GM12891 (cell line): Measurements from ENCODE around the gene CNTN2.
A peak's percentile ranks its signal among the peaks of the same experiment; 100 is the strongest.

ENCODE experiments used
- DNase-seq: peaks from one replicate; pipeline ENCODE4 v3.0.0; 2011; ENCODE audit warnings: low spot score; ENCODE audit not compliant: insufficient read length
- FAIRE-seq: peaks from 2 replicates; lab custom pipeline; 2011; peaks lifted over from hg19 to GRCh38; lab: Jason Lieb, UNC
- PAX5 ChIP-seq: IDR thresholded peaks from 2 replicates; pipeline ENCODE4 v1.6.1; 2011; ENCODE audit warnings: low read length, moderate library complexity, mild to moderate bottlenecking; ENCODE audit not compliant: insufficient read depth, severe bottlenecking
- POLR2A ChIP-seq: IDR thresholded peaks from 2 replicates; pipeline ENCODE4 v1.6.1; 2011; ENCODE audit warnings: low read depth, low read length, control low read depth
- POLR2AphosphoS5 ChIP-seq: IDR thresholded peaks from 2 replicates; pipeline ENCODE4 v1.6.1; 2011; ENCODE audit warnings: low read depth, low read length, control low read depth
- POU2F2 ChIP-seq: IDR thresholded peaks from 2 replicates; pipeline ENCODE4 v1.6.1; 2011; ENCODE audit warnings: low read depth, mild to moderate bottlenecking, control low read depth, low read length, moderate library complexity
- SPI1 ChIP-seq: IDR thresholded peaks from 2 replicates; pipeline ENCODE4 v1.6.1; 2011; ENCODE audit warnings: low read depth, low read length, control low read depth
- TAF1 ChIP-seq: IDR thresholded peaks from 2 replicates; pipeline ENCODE4 v1.6.1; 2011; ENCODE audit warnings: low read depth, low read length, control low read depth

The CNTN2 gene

DNA sequence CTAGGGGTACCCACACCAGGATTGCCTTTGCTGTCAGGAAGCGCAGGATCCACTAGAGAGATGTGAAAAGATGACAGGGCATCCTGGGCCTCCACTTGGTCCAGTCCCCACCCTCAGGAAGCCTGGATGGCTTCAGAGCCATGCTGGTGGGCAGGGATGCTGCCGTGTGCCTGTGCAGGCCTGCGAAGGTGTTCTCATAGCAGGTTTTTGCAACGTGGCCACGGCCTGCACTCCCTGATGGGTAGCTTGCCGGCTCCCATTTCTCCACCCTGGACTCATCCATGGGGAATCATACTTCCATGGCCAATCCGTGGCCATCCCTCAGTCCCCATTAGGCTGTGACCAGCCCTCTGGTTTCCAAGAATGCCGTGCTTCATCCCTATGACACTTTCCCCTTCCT, 34.1 kb upstream of the CNTN2 start:
- no peak for TF ChIP-seq SPI1
- no peak for TF ChIP-seq POU2F2
- FAIRE-seq: no peak
- no peak for DNase-seq

DNA sequence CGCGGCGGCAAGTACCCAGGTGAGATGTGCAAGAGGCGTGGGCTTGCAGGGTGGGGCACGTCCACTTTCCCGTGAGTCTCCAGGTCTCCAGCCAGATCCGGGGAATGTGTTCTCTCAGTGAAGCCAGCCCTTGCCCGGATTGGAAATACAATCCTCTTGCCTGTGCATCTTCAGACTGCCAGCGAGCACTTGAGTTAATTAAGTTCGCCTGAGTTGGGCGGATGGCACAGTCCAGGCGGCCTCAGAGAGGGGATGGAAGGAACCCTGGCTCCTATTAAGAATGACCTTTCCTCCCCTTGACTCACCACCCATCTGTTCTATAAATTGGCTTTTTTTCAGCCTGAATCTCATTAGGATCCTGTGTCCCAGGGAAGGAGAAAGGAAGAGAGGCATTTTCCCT, 33.3 kb upstream of the CNTN2 start:
- TF ChIP-seq TAF1 (no peak), POU2F2 (no peak), POLR2AphosphoS5 (no peak), POLR2A (no peak), SPI1 (no peak), PAX5 (no peak)
- FAIRE-seq (no peak), DNase-seq (no peak)

- TF ChIP-seq POLR2AphosphoS5 (no peak), PAX5 (no peak), TAF1 (no peak), POLR2A (no peak), POU2F2 (no peak), SPI1 (no peak)
- no peak for FAIRE-seq
- no peak for DNase-seq
These were observed 30.4 kb upstream of the CNTN2 start for GRCh38 chr1:205012391-205013140.

DNA sequence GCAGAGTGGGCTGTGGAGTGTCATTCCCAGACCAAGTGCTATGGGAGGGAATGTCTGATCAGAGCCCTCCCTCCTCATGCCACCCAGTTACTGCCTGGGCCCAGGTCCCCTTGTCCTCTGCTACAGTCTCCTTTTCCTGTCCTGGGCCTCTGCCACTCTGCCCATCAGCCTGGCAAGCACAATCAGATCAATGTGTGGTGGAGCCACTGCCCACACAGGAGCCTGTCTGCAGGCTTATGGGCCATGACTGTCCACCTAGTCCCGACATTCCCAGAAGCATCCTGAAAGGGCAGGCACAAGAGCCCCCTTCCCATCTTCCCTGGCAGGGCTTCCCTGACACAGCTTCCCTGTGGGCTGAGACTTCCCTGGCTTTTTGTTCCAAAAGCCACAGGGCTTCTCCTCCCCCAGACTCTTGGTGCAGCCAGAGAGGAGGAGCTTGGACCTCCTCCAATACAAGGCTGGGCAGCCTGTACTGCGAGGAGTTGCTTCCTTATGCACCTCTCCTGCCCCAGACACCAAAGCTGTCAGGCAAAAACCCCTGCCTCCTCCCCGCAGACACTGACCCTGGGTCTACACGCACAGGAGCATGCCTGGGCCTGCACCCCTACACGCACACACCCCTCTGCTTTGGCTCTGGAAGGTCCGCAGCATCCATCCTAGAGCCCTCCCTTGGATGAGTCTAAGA, 29.2 kb upstream of the CNTN2 start:
- TF ChIP-seq POLR2A: no peak
- TF ChIP-seq POLR2AphosphoS5: no peak
- no peak for TF ChIP-seq TAF1
- no peak for TF ChIP-seq POU2F2
- no peak for TF ChIP-seq PAX5
- no peak for TF ChIP-seq SPI1
- no peak for DNase-seq
- no peak for FAIRE-seq

- DNase-seq: no peak
- FAIRE-seq: no peak
- TF ChIP-seq SPI1: peak; percentile 38; the same call in 1 of the 2 replicates
- TF ChIP-seq POU2F2: no peak
- TF ChIP-seq TAF1: no peak
These were observed 28.2 kb upstream of the CNTN2 start for GRCh38 chr1:205014783-205015182.

DNA sequence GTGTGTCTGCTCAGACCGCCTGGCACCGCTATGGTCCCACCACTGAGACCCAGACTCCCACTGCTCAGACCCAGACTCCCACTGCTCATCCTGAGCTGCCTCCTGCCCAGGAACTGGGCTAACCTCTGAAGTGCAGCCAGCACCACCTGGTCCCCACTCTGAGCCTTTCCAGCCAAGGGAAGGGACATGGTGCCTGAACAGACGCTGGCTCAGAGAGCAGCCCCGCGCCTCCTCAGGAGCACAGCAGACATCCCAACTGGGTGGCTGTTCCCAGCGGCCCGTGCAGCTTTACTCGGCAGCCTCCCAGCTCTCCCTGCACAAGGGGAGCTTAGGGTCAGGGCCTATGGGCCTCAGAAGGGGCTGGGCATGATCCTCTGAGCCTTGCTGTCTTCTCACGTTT, 27.8 kb upstream of the CNTN2 start:
- no peak for FAIRE-seq
- TF ChIP-seq TAF1: no peak
- TF ChIP-seq POLR2A: no peak
- TF ChIP-seq SPI1: no peak
- no peak for TF ChIP-seq POU2F2
- no peak for TF ChIP-seq POLR2AphosphoS5
- TF ChIP-seq PAX5: no peak
- DNase-seq: no peak

DNA sequence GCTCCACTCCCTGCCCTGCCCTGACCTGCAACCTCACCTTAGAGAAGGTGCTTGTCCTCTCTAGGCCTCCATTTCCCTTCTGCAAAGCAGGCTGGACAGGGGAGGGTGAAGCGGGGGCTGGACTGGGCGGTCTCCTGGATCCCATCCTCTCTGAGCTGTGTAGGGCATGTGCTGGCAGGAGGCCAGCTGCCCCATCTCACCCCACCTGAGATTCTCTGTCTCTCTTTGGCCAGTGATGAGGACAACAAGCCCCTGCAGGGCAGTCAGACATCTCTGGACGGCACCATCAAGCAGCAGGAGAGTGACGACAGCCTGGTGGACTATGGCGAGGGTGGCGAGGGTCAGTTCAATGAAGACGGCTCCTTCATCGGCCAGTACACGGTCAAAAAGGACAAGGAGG, 26.9 kb upstream of the CNTN2 start:
- no peak for TF ChIP-seq SPI1
- no peak for TF ChIP-seq TAF1
- no peak for TF ChIP-seq POLR2AphosphoS5
- no peak for TF ChIP-seq PAX5
- DNase-seq (no peak), FAIRE-seq (no peak)

DNA sequence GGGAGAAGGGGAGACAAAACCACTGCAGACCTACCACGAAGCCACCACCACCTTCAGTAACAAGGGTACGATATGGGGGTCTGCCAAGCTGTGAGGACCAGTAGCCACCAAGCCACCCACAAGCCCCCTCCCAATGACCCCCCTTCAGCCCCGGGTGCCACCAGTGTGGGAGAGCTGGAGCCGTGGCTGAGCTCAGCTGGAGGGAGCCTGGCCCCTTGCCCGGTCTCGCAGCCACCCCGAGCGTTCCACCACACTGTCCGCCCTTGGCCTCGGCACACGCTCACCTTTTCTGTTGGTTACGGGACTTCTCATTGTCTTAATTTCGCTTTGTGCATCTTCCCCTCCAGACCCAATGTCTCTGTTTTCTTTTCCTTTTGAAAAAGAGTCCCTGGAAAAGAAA, 26.4 kb upstream of the CNTN2 start:
- FAIRE-seq (no peak), DNase-seq (no peak)
- no peak for TF ChIP-seq POLR2A
- TF ChIP-seq PAX5: no peak
- TF ChIP-seq TAF1: no peak
- no peak for TF ChIP-seq POU2F2
- TF ChIP-seq SPI1: no peak
- no peak for TF ChIP-seq POLR2AphosphoS5

DNA sequence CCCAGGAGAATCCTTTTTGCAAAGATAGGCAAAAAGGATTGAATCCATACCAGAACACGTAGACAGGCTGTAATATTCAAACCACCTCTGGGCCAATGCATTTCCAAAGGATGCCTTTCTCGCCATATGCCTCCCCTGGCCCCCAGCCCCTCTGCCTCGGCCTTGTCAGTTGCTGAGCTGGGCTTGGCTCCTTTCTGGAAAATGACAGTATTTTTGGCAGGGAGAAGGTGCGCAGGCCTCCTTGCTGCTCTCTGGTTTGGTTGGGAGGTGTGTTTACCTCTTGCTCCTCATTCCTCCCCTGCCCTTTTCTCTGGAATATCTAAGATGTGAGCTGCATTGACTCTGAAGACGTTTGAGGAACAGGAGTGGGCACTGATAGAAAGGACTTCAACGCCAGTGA, 26.0 kb upstream of the CNTN2 start:
- DNase-seq (no peak), FAIRE-seq (no peak)
- TF ChIP-seq SPI1 (no peak), TAF1 (no peak), PAX5 (no peak), POLR2AphosphoS5 (no peak), POLR2A (no peak), POU2F2 (no peak)

GRCh38 chr1:205017766-205018165, 25.2 kb upstream of the CNTN2 start:
- no peak for DNase-seq
- FAIRE-seq: no peak
- TF ChIP-seq TAF1: no peak
- TF ChIP-seq POU2F2: no peak
- TF ChIP-seq POLR2A: no peak
- no peak for TF ChIP-seq SPI1
- no peak for TF ChIP-seq PAX5
